ENCODE measurements around the gene APELA. TPM values are rescaled to one million over a fixed set of nuclear protein-coding genes. Genes with fewer than 3 reads are reported as not detected.

Gene APELA
- total RNA-seq, 2 experiments from 2014 or later = not detected

DNA sequence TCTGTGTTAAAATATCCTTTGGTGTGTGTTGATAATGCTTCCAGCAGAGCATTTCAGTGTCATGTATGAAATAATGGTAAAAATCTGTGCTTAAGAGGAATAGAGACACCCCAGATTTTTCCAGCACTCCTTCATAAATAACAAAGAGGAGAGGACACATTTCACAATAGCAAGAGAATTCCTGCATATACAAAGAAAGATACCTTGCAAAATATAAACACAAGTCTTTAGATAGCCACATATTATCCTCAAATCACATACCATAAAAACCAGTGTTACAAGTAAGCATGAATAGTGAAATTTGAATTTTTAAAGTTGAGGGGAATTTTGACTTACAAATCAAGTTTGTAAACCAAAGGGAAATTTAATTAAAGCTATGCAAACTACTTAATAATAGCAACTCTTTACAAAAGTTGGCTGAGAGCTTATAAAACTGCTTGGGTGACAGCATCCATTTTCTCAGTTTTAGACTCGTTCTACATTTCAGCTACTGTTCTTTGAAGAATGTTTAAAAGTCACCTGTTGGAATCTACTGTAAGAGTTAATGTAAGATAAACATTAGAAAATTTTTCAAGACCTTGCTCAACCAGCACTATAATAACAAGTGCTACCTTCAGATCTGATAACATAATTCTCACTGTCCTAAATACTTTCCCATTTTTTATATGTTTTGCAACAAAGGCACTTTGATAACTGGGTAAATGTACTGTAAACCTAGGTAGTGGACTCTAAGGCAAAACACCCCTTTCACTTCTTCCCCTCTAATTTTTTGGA, 3.7 kb downstream of the APELA start:
- ChIA-PET POLR2A (no interaction called here), CTCF (no interaction called here)
- no peak for ATAC-seq
- no peaks in the 10 kb centered on the region for H3K4me1 Mint-ChIP-seq (ENCODE audit: low read depth)
- intact Hi-C loops (cut with micrococcal nuclease) = no loop called here
- no peaks in the 10 kb centered on the region for H3K9me3 Mint-ChIP-seq
- TF ChIP-seq, protein P1, sequence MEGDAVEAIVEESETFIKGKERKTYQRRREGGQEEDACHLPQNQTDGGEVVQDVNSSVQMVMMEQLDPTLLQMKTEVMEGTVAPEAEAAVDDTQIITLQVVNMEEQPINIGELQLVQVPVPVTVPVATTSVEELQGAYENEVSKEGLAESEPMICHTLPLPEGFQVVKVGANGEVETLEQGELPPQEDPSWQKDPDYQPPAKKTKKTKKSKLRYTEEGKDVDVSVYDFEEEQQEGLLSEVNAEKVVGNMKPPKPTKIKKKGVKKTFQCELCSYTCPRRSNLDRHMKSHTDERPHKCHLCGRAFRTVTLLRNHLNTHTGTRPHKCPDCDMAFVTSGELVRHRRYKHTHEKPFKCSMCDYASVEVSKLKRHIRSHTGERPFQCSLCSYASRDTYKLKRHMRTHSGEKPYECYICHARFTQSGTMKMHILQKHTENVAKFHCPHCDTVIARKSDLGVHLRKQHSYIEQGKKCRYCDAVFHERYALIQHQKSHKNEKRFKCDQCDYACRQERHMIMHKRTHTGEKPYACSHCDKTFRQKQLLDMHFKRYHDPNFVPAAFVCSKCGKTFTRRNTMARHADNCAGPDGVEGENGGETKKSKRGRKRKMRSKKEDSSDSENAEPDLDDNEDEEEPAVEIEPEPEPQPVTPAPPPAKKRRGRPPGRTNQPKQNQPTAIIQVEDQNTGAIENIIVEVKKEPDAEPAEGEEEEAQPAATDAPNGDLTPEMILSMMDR (IDR thresholded peaks at IDR 0.05) = no peak
- no peak overlapping the region for H3K4me3 Mint-ChIP-seq
- peaks cover 9% of the 10 kb centered on the region for H3K27me3 Mint-ChIP-seq
- no peak overlapping the region for H3K27ac Mint-ChIP-seq
- DNase-seq = no peak
- H3K36me3 Mint-ChIP-seq (ENCODE audit: low read depth) = no peaks in the 10 kb centered on the region

DNA sequence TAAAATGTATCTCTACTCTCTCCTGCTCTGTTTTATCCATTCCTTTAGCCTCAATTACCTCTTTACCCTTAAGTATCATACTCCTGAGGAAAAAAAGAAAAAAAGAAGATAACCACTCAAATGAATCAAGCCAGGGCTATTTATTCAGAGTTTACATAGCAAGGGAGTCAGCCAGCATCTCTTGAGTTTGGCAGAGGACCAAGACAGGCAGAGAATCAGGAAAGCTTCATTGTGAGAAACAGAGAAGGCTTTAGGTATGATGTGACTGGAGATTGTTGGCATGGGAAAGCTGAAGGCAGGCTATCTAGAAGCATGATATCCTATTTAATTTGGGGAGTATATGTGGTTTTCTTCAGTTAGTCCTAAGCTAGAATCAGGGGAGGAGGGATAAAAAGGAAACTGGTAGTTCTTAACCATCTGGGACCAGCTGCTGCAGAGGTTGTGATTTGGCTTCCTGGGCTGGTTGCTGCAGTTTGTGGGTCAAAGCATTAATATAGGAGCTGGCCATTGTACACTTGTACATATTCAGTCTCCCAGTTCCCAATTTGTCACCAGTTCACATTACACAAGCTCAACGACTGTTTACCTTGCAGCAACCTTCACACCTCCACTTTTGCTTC, 11.2 kb downstream of the APELA start:
- no peaks in the 10 kb centered on the region for H3K36me3 Mint-ChIP-seq (ENCODE audit: low read depth)
- H3K4me1 Mint-ChIP-seq (ENCODE audit: low read depth) = no peaks in the 10 kb centered on the region
- TF ChIP-seq, protein P1 (IDR thresholded peaks at IDR 0.05) = no peak
- H3K27me3 Mint-ChIP-seq = peaks cover 8% of the 10 kb centered on the region
- no peaks in the 10 kb centered on the region for H3K9me3 Mint-ChIP-seq
- H3K27ac Mint-ChIP-seq = no peak overlapping the region
- POLR2A ChIA-PET = no interaction called here
- DNase-seq = no peak
- ATAC-seq = no peak
- H3K4me3 Mint-ChIP-seq = no peak overlapping the region
- CTCF ChIA-PET = no interaction called here
- intact Hi-C loops (cut with micrococcal nuclease) = no loop called here

DNA sequence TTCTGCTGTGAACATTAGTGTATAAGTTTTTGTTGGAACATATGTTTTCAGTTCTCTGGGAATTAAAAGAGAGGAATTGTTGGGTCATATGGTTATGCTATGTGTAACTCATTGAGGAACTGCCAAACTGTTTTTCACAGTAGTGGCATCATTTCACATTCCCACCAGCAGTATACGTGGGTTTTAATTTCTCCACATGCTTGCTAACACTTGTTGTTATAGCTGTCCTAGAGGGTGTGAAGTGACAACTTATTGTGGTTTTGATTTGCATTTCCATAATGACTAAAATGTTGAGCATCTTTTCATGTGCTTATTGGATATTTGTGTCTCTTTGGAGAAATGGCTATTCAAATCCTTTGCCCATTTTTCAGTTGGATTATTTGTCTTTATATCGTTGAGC, 13.7 kb downstream of the APELA start:
- Mint-ChIP-seq H3K4me1 (ENCODE audit: low read depth) (no peaks in the 10 kb centered on the region), H3K27ac (no peak overlapping the region), H3K4me3 (no peak overlapping the region), H3K27me3 (peaks cover 6% of the 10 kb centered on the region), H3K36me3 (ENCODE audit: low read depth) (no peaks in the 10 kb centered on the region), H3K9me3 (no peaks in the 10 kb centered on the region)
- CTCF ChIA-PET = no interaction called here
- no peak for ATAC-seq
- POLR2A ChIA-PET = no interaction called here
- intact Hi-C loops (cut with micrococcal nuclease) = no loop called here
- TF ChIP-seq, protein P1 (IDR thresholded peaks at IDR 0.05) = no peak
- DNase-seq = no peak

DNA sequence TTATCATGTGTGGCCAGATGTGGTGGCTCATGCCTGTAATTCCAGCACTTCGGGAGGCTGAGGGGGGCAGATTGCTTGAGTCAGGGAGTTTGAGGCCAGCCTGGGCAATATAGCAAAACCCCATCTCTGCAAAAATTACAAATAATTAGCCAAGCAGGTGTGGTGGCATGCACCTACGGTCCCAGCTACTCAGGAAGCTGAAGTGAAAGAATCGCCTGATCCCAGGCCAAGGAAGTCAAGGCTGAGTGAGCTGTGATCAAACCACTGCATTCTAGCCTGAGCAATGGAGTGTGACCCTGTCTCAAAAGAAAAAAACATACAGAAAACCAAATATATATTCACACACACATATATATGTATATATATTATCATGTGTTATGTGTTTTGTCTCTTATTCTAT, 15.0 kb downstream of the APELA start:
- CTCF ChIA-PET = interaction anchor here (0.7 kb wide), 1 partner anchor 57 kb away, joined by 4 read pairs; no protein-coding TSS in a partner anchor
- Mint-ChIP-seq H3K4me1 (ENCODE audit: low read depth) (no peaks in the 10 kb centered on the region), H3K27me3 (peaks cover 8% of the 10 kb centered on the region), H3K9me3 (no peaks in the 10 kb centered on the region), H3K27ac (no peak overlapping the region), H3K36me3 (ENCODE audit: low read depth) (no peaks in the 10 kb centered on the region), H3K4me3 (no peak overlapping the region)
- DNase-seq (no peak), ATAC-seq (no peak)
- POLR2A ChIA-PET = no interaction called here
- TF ChIP-seq, protein P1 (IDR thresholded peaks at IDR 0.05) = no peak
- intact Hi-C loops (cut with micrococcal nuclease) = no loop called here

DNA sequence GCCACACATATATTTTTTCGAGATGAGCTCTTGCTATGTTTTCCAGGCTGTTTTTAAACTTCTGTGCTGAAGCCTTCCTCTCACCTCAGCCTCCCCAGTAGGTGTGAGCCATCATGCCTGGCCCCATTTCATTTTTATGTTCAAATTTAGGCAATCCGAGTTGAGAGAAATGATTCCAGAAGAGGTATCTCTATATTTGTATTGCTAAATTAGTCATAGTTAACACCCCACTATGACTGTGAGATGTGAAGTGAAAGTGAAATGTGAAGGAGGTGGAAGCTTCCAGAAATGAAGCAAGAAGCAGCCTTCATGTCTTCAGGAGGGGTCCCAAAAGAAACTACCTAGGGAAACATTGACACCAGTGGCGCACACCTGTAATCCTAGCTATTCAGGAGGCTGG, 17.7 kb downstream of the APELA start:
- intact Hi-C loops (cut with micrococcal nuclease) = no loop called here
- Mint-ChIP-seq H3K27me3 (peaks cover 8% of the 10 kb centered on the region), H3K27ac (no peak overlapping the region), H3K4me3 (no peak overlapping the region), H3K36me3 (ENCODE audit: low read depth) (no peaks in the 10 kb centered on the region), H3K9me3 (no peaks in the 10 kb centered on the region), H3K4me1 (ENCODE audit: low read depth) (no peaks in the 10 kb centered on the region)
- TF ChIP-seq, protein P1 (IDR thresholded peaks at IDR 0.05) = no peak
- DNase-seq (no peak), ATAC-seq (no peak)
- POLR2A ChIA-PET = no interaction called here
- CTCF ChIA-PET = no interaction called here
